RPMI7951 (cell line): Measurements from ENCODE around the gene RAX2. TPM values are rescaled to one million over a fixed set of nuclear protein-coding genes. Genes with fewer than 3 reads are reported as not detected.
A peak's percentile ranks its signal among the peaks of the same experiment; 100 is the strongest.
"Not testable (repeated sequence)": the region's sequence is repeated elsewhere in the genome, so short reads cannot be mapped to it uniquely, and the experiment has no call there.

ENCODE experiments used
- DNase-seq: peaks from one replicate; pipeline ENCODE4 v3.0.0-alpha.2; 2012; ENCODE audit warnings: low read depth
- total RNA-seq: library from RNA; depleted of rRNA; stranded (reverse); fragments of >200 nt; shearing (Covaris generic); gene quantifications from 2 replicates; pipeline ENCODE4 v1.2.3, GENCODE V29; 2014

RAX2 gene
- total RNA-seq, 1 experiment from 2014 or later, result not detected

- no peak for DNase-seq
These were observed 6.3 kb upstream of the RAX2 start for GRCh38 chr19:3778104-3778867.

- DNase-seq, result no peak
These were observed 4.5 kb upstream of the RAX2 start for GRCh38 chr19:3776479-3777040.

- DNase-seq, result no peak
These were observed 3.8 kb upstream of the RAX2 start for GRCh38 chr19:3775831-3776230.

- no peak for DNase-seq
These were observed 3.3 kb upstream of the RAX2 start for GRCh38 chr19:3775374-3775711.

- DNase-seq, result no peak
These were observed 2.8 kb upstream of the RAX2 start for GRCh38 chr19:3774621-3775373.

- no peak for DNase-seq
These were observed 1.9 kb upstream of the RAX2 start for GRCh38 chr19:3773814-3774515.

GRCh38 chr19:3771000-3771905 is 775 bp downstream of the RAX2 start:
- no peak for DNase-seq

GRCh38 chr19:3770136-3770999 is 1.7 kb downstream of the RAX2 start:
- no peak for DNase-seq

GRCh38 chr19:3769494-3769893 is 2.5 kb downstream of the RAX2 start:
- no peak for DNase-seq

- DNase-seq, result no peak
These were observed 3.3 kb downstream of the RAX2 start for GRCh38 chr19:3768748-3769099.

GRCh38 chr19:3768015-3768747 is 3.8 kb downstream of the RAX2 start:
- DNase-seq, result no peak

GRCh38 chr19:3767050-3767449 is 5.0 kb downstream of the RAX2 start:
- DNase-seq, result no peak

- no peak for DNase-seq
These were observed 5.5 kb downstream of the RAX2 start for GRCh38 chr19:3766520-3766919.

- DNase-seq, result not testable (repeated sequence)
These were observed 6.3 kb downstream of the RAX2 start for GRCh38 chr19:3765757-3766156.

- DNase-seq, result no peak
These were observed 6.9 kb downstream of the RAX2 start for GRCh38 chr19:3765121-3765520.

- peak; percentile 97 for DNase-seq
These were observed 9.2 kb downstream of the RAX2 start, which contains the start of gene MRPL54 for GRCh38 chr19:3762501-3763459. TSS of gene MRPL54 (plus strand) at chr19:3762682. CDS start at chr19:3762701, 19 bp downstream.

- no peak for DNase-seq
These were observed 9.9 kb downstream of the RAX2 start for GRCh38 chr19:3762130-3762473.

- peak; percentile 81 for DNase-seq
These were observed 10.5 kb downstream of the RAX2 start, which contains the start of gene APBA3 for GRCh38 chr19:3761382-3762129. TSS of gene APBA3 (minus strand) at chr19:3761692. CDS start at chr19:3760264, 1,428 bp downstream.
